Glomerular visceral epithelial cell (primary cell): ENCODE data around the gene P2RX1.
A peak's percentile ranks its signal among the peaks of the same experiment; 100 is the strongest.

ENCODE experiments used
- DNase-seq: peaks from one replicate; pipeline ENCODE4 v3.0.0-alpha.2; 2016; ENCODE audit errors: extremely low spot score

P2RX1 gene

DNA sequence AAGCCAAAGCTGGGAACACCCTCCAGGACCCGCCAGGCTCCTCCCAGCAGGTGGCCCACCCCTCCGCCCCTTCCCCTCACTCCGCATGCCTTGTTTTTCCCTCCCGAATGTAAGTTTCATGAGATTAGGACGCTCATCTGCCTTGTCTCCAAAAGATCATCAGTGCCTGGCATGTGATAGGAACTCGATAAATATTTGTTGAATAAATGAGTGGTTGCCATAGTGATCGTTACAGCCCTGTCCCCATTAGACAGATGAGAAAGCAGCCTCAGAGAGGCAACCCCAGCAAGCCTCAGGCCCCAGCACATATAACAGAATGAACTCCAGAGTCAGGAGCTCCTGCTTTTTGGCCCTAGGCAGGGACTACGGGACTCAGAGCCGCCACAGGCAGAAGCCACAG, 28.5 kb downstream of the P2RX1 start:
- no peak for DNase-seq

DNA sequence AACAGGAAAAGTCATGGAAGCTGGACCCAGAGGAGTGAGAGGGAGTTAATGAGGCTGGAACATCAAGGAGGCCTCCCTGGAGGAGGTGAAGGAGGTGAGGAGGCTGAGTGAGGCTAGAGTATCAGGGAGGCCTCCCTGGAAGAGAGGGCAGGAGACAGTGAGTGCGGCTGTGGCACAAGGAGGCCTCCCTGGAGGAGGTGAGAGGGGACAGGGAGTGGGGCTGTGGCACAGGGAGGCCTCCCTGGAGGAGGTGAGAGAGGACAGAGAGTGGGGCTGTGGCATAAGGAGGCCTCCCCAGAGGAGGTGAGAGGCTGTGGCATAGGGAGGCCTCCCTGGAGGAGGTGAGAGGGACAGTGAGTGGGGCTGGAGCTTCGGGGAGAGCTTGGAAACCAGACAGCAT, 28.9 kb downstream of the P2RX1 start:
- no peak for DNase-seq

GRCh38 chr17:3886776-3887175, 29.5 kb downstream of the P2RX1 start:
- no peak for DNase-seq

DNA sequence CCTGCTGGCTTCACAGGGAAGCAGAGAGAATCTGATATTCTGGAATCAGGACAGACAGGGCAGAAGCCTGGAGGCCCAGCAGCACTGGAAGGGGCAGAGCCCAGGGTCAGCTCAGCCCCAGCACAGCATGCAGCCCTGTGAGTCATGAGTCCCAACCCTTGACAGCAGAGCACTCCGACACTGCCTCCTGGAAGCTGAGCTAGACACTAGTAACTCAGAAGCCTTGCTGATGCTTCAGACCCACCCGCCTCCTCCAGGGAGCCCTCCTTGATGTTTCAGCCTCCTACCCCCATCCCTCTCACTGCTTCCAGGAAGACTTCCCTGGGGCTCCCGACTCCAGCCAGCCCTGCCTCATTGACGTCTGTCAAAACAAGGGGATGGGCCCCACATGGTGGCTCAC, 30.3 kb downstream of the P2RX1 start:
- peak; percentile 50 for DNase-seq

DNA sequence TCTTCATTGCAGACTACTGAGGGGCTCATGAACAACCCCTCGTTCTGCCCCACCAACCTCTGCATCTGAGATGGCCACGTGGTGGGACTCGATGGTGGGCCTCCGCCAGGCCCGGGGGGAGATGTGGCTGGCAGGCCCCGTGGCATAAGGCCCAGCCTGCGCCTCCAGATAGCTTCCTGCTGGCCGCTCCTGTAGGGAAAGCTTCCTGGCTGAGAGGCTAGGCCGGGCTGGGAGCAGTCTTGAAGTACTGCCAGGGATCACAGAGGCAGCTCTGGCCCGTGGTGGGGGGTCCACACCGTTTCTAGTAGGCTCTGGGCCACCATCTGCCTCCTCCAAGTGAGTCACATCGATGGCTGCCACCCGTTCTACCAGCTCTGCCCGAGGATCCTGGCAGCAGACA, 31.0 kb downstream of the P2RX1 start:
- no peak for DNase-seq

GRCh38 chr17:3884188-3884587, 32.1 kb downstream of the P2RX1 start:
- no peak for DNase-seq

GRCh38 chr17:3882276-3882675, 34.0 kb downstream of the P2RX1 start:
- DNase-seq = no peak

GRCh38 chr17:3880983-3881382, 35.3 kb downstream of the P2RX1 start:
- no peak for DNase-seq

GRCh38 chr17:3879591-3880417, 36.5 kb downstream of the P2RX1 start:
- DNase-seq = no peak

DNA sequence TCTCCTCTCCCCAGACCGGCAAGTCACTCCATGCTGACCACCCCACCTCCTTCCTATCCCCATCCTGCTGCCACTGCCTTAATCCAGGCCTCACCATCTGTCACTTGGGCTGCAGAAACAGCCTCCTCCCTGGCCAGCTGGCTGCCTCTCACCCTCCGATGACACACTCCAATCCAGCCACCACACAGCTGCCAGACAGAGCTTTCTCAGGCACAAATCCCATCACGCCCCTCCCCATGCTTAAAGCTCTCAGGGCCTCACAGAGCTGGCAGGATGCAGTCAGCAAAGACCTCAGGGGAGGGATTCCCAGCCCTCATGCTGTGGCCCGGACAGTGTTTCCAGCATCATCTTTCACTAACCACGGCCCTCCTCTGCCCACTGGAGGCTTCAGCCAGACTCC, 37.1 kb downstream of the P2RX1 start:
- peak; percentile 41 for DNase-seq

DNA sequence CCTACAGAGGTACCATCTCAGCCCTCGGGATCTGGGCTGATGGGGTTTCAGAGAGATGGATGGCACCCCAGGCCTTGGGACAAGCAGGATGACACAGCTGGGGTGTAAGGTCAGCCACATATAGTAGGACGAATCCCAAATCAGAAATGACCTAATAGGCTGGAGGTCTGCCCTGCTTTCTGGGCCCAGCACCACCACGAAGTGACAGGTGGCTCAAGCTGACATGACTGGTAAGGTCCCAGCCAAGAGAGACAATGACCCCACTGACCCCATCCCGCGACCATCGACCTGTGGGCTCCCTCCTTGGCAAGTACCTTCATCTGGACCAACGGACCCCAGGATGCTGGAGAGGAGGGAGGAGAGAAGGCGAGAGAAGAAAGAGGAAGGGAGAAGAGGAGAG, 39.0 kb downstream of the P2RX1 start:
- no peak for DNase-seq

DNA sequence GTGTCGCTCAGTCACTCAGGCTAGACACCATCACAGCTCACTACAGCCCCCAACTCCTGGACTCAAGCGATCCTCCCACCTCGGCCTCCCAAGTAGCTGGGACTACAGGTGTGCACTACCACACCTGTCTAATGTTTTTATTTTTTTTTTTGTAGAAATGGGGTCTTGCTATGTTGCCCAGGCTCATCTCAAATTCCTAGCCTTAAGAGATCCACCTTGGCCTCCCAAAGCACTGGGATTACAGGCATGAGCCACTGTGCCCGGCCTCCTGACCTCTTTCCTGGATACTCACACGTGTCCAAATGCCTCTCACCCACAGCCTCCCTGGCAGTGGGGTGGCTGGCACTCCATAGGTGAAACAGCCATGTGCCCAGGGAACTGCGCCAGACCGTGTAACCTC, 40.9 kb downstream of the P2RX1 start:
- DNase-seq = no peak

- no peak for DNase-seq
Observed at GRCh38 chr17:3873862-3874261, 42.4 kb downstream of the P2RX1 start.

DNA sequence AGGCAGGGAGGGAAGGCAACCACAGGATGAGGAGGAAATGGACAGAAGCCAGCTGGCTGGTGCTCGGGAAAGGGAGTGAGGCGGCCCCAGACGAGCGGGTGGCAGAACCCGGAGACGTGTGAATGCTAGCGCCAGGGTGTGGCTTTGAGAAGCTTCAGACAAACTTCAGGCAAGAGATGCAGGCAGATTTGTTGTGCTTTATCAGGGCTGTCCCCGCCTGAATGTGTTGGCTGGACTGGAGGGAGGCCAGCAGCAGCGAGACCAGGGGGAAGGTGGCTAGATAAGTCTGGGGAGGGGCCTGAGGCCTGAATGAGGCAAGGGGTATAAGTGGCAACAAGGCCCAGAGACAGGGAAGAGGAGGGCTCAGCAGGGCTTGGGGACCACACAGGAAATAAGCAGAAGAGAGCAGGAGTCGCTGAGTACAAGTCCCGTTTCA, 45.4 kb downstream of the P2RX1 start:
- peak; percentile 31 for DNase-seq

DNA sequence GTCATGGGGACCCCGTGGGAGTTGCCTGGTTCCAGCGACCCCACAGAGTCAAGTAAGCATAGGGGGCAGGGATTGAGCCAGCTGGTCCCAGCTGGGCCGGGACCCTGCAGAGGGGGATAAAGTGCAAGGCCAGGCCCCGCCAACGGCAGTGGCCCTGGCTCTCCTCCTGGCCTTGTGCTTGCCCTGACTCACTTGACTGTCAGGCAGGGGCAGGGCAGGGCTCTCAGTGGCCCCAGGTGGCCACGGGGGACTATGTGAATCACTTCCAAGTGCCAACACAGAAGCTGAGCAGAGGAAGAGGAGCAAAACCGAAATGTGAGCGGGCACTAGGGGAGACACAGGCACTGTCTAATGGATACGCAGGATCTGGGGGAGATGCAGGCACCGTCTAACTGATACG, 48.7 kb downstream of the P2RX1 start:
- no peak for DNase-seq

GRCh38 chr17:3867106-3867505, 49.2 kb downstream of the P2RX1 start:
- DNase-seq = no peak

DNA sequence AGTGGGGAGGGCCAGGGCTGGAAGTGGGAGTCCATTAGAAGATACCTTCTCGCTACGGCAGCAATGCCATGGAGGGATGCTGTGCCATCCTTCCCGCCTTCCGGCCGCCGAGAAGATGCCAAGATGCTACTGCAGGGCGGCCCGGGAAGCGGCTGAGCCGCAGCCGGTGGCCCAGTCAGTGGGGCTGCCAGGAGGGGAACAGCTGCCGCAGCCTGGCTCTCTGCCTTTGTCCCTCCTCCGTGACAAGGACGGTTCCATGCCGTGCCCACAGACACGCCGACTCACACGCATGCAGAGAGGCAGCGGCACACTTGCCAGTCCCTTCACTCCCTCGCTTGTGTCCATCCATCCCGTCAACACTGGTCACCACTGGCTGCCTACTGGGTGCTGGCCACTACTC, 50.0 kb downstream of the P2RX1 start:
- no peak for DNase-seq

GRCh38 chr17:3865176-3865575, 51.1 kb downstream of the P2RX1 start:
- DNase-seq = peak; percentile 58

- DNase-seq = no peak
Observed at GRCh38 chr17:3864534-3864933, 51.7 kb downstream of the P2RX1 start.

- DNase-seq = no peak
Observed at GRCh38 chr17:3861761-3862681, 54.2 kb downstream of the P2RX1 start.

- DNase-seq = no peak
Observed at GRCh38 chr17:3860939-3861700, 55.1 kb downstream of the P2RX1 start.

DNA sequence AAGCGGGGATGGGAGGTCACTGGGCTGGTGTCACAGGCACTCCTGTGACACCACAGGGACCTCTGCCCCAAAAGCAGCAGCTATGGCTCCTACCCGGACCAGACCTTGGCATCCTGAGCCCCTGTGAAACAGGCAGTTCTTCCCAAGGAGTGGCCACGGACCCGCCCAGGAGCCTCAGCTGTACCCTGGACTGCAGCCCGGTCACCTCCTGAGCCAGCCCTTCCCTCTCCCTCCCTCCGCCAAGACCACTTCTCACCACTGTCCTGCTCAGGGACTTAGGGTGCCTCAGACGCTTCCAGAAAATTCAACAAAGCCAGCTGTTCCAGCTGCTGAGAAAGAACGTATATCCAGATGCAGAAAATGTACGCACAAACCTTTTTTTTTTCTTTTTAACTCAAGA, 56.3 kb downstream of the P2RX1 start:
- DNase-seq = no peak
